GM12878 (cell line): ENCODE data around the gene DIDO1. TPM values are rescaled to one million over a fixed set of nuclear protein-coding genes. Genes with fewer than 3 reads are reported as not detected.

Source experiments
- BCL11A ChIP-seq: IDR thresholded peaks from 2 replicates; pipeline ENCODE4 v1.6.1; 2011; ENCODE audit warnings: low read depth, low read length
- BCL3 ChIP-seq: IDR thresholded peaks from 2 replicates; pipeline ENCODE4 v1.6.1; 2011; ENCODE audit warnings: borderline replicate concordance, low read depth, mild to moderate bottlenecking, moderate library complexity, low read length; ENCODE audit not compliant: insufficient read depth, poor library complexity, severe bottlenecking
- BCLAF1 ChIP-seq: fragments of 450-650 bp; IDR thresholded peaks from 2 replicates; pipeline ENCODE4 v1.6.1; 2017; ENCODE audit warnings: antibody characterized with exemption, mild to moderate bottlenecking, moderate library complexity
- BMI1 ChIP-seq: fragments of 450-650 bp; IDR thresholded peaks from 2 replicates; pipeline ENCODE4 v1.6.1; 2016; ENCODE audit warnings: mild to moderate bottlenecking, moderate library complexity, borderline replicate concordance
- CBFB ChIP-seq: IDR thresholded peaks from 2 replicates; pipeline ENCODE4 v1.6.1; 2016; ENCODE audit warnings: antibody characterized with exemption, low read depth
- CHD1 ChIP-seq: IDR thresholded peaks from 2 replicates; pipeline ENCODE4 v1.6.1; 2012; ENCODE audit warnings: low read depth, low read length, improper control_type of control experiment
- JUND ChIP-seq: IDR thresholded peaks from 2 replicates; pipeline ENCODE4 v1.6.1; 2012; ENCODE audit warnings: low read depth, mild to moderate bottlenecking, low read length, improper control_type of control experiment, moderate library complexity
- MAX ChIP-seq: IDR thresholded peaks from 2 replicates; pipeline ENCODE4 v1.6.1; 2012; ENCODE audit warnings: low read depth, low read length, improper control_type of control experiment
- MTA3 ChIP-seq: IDR thresholded peaks from 2 replicates; pipeline ENCODE4 v1.6.1; 2012; ENCODE audit warnings: low read length, inconsistent platforms, borderline replicate concordance
- NFYA ChIP-seq: IDR thresholded peaks from 2 replicates; pipeline ENCODE4 v1.6.1; 2011; ENCODE audit warnings: low read depth, mild to moderate bottlenecking, low read length, improper control_type of control experiment, borderline replicate concordance
- RFX5 ChIP-seq: IDR thresholded peaks from 2 replicates; pipeline ENCODE4 v1.6.1; 2011; ENCODE audit warnings: low read depth, low read length, improper control_type of control experiment
- SIX5 ChIP-seq: IDR thresholded peaks from 2 replicates; pipeline ENCODE4 v1.6.1; 2011; ENCODE audit warnings: mild to moderate bottlenecking, low read depth, low read length, moderate library complexity; ENCODE audit not compliant: severe bottlenecking
- SPI1 ChIP-seq: IDR thresholded peaks from 2 replicates; pipeline ENCODE4 v1.6.1; 2011; ENCODE audit warnings: low read depth, mild to moderate bottlenecking, low read length, moderate library complexity, borderline replicate concordance; ENCODE audit not compliant: insufficient read depth
- TARDBP ChIP-seq: IDR thresholded peaks from 2 replicates; pipeline ENCODE4 v1.6.1; 2016; ENCODE audit warnings: borderline replicate concordance
- ZNF207 ChIP-seq: fragments of 450-650 bp; IDR thresholded peaks from 2 replicates; pipeline ENCODE4 v1.6.1; 2014; ENCODE audit warnings: antibody characterized with exemption, mild to moderate bottlenecking, borderline replicate concordance
- ZNF622 ChIP-seq: fragments of 450-650 bp; IDR thresholded peaks from 2 replicates; pipeline ENCODE4 v1.6.1; 2017; ENCODE audit warnings: mild to moderate bottlenecking, inconsistent platforms
- polyA plus RNA-seq, 11 experiments: library from polyadenylated mRNA; depleted of rRNA in 4 of 11; unstranded in 6 of 11; stranded (reverse) in 5 of 11; fragments of >200 nt; fragmentation: Nextera tagmentation in 4 of 11; fragmentation: Illumina TruSeq in 1 of 11; extraction: Ambion mirVana in 4 of 11; extraction: Trizol in 1 of 11; gene quantifications; 1 replicate in 1 of 11; 2 replicates in 10 of 11; pipeline versions ENCODE4 v1.2.1 to v1.2.3, GENCODE V29; 2011 to 2016; ENCODE audit warnings: inconsistent platforms in 2 of 11, missing spikeins in 2 of 11, low read depth in 1 of 11
- total RNA-seq, 4 experiments: library from RNA; depleted of rRNA in 3 of 4; stranded (reverse); fragments of >200 nt in 3 of 4; fragmentation: Illumina TruSeq in 1 of 4; extraction: Trizol in 1 of 4; gene quantifications; 2 replicates each; pipeline versions ENCODE4 v1.2.1 to v1.2.3, GENCODE V29; 2013 to 2021
- TF ChIP-seq, protein P1 (sequence below): fragments of 450-650 bp; conservative IDR thresholded peaks from 2 replicates; pipeline ENCODE4 v1.6.1; 2017; ENCODE audit warnings: mild to moderate bottlenecking, moderate library complexity
- TF ChIP-seq, protein P2 (sequence below): IDR thresholded peaks from 2 replicates; pipeline ENCODE4 v1.6.1; 2012; ENCODE audit warnings: improper control_type of control experiment, low read depth, low read length; ENCODE audit not compliant: insufficient replicate concordance

Gene DIDO1
- total and polyA plus RNA-seq, 10 of the 15 experiments (the other 5 are each of a cell fraction or from before 2014, with no cell fraction given): 5.5 to 56.4 (median 38.4) TPM

GRCh38 chr20:62925420-62926228 lies 681 bp downstream of the DIDO1 start (continued):
- no peak for TF ChIP-seq BCLAF1
- TF ChIP-seq BCL3: no peak
- TF ChIP-seq JUND: no peak
- no peak for TF ChIP-seq ZNF622
- no peak for TF ChIP-seq RFX5
- no peak for TF ChIP-seq ZNF207
- TF ChIP-seq, protein P1, sequence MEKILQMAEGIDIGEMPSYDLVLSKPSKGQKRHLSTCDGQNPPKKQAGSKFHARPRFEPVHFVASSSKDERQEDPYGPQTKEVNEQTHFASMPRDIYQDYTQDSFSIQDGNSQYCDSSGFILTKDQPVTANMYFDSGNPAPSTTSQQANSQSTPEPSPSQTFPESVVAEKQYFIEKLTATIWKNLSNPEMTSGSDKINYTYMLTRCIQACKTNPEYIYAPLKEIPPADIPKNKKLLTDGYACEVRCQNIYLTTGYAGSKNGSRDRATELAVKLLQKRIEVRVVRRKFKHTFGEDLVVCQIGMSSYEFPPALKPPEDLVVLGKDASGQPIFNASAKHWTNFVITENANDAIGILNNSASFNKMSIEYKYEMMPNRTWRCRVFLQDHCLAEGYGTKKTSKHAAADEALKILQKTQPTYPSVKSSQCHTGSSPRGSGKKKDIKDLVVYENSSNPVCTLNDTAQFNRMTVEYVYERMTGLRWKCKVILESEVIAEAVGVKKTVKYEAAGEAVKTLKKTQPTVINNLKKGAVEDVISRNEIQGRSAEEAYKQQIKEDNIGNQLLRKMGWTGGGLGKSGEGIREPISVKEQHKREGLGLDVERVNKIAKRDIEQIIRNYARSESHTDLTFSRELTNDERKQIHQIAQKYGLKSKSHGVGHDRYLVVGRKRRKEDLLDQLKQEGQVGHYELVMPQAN: no peak
- no peak for TF ChIP-seq BMI1
- no peak for TF ChIP-seq BCL11A
- TF ChIP-seq MAX: peak; percentile 44; the same call in 1 of the 2 replicates
- TF ChIP-seq CHD1: no peak
- no peak for TF ChIP-seq CBFB
- TF ChIP-seq, protein P2, sequence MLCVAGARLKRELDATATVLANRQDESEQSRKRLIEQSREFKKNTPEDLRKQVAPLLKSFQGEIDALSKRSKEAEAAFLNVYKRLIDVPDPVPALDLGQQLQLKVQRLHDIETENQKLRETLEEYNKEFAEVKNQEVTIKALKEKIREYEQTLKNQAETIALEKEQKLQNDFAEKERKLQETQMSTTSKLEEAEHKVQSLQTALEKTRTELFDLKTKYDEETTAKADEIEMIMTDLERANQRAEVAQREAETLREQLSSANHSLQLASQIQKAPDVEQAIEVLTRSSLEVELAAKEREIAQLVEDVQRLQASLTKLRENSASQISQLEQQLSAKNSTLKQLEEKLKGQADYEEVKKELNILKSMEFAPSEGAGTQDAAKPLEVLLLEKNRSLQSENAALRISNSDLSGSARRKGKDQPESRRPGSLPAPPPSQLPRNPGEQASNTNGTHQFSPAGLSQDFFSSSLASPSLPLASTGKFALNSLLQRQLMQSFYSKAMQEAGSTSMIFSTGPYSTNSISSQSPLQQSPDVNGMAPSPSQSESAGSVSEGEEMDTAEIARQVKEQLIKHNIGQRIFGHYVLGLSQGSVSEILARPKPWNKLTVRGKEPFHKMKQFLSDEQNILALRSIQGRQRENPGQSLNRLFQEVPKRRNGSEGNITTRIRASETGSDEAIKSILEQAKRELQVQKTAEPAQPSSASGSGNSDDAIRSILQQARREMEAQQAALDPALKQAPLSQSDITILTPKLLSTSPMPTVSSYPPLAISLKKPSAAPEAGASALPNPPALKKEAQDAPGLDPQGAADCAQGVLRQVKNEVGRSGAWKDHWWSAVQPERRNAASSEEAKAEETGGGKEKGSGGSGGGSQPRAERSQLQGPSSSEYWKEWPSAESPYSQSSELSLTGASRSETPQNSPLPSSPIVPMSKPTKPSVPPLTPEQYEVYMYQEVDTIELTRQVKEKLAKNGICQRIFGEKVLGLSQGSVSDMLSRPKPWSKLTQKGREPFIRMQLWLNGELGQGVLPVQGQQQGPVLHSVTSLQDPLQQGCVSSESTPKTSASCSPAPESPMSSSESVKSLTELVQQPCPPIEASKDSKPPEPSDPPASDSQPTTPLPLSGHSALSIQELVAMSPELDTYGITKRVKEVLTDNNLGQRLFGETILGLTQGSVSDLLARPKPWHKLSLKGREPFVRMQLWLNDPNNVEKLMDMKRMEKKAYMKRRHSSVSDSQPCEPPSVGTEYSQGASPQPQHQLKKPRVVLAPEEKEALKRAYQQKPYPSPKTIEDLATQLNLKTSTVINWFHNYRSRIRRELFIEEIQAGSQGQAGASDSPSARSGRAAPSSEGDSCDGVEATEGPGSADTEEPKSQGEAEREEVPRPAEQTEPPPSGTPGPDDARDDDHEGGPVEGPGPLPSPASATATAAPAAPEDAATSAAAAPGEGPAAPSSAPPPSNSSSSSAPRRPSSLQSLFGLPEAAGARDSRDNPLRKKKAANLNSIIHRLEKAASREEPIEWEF: no peak
- TF ChIP-seq SPI1: no peak
- no peak for TF ChIP-seq MTA3
- no peak for TF ChIP-seq SIX5
- TF ChIP-seq NFYA: no peak
- TF ChIP-seq TARDBP: no peak
